ENCODE data around the gene FEM1C. TPM values are rescaled to one million over a fixed set of nuclear protein-coding genes. Genes with fewer than 3 reads are reported as not detected.

FEM1C gene
- polyA plus RNA-seq, 3 donors: 4.2 to 9.7 (median 9.2) TPM

- WGBS, 3 donors: 85 to 93% (median 92%) methylated on average over 3 of the region's 3 CpGs
- H3K27ac ChIP-seq (ENCODE audit: low read depth, low read length): no peak overlapping the region
Observed at GRCh38 chr5:115531380-115531779, 13.2 kb downstream of the FEM1C start.

- no peak overlapping the region for H3K27ac ChIP-seq (ENCODE audit: low read depth, low read length)
- 60 to 85% (median 69%) methylated on average over 3 of the region's 3 CpGs for WGBS, 3 donors
Observed at GRCh38 chr5:115530426-115530825, 14.1 kb downstream of the FEM1C start.

GRCh38 chr5:115526604-115527003, 18.0 kb downstream of the FEM1C start:
- WGBS, 3 donors: 32 to 86% (median 85%) methylated on average over 2 of the region's 2 CpGs

GRCh38 chr5:115524199-115524847, 20.3 kb downstream of the FEM1C start:
- H3K27ac ChIP-seq (ENCODE audit: low read depth, low read length): no peak overlapping the region
- 90% methylated on average over 6 of the region's 6 CpGs for WGBS, 3 donors

More at GRCh38 chr5:115526604-115527003, 18.0 kb downstream of the FEM1C start:
- H3K27ac ChIP-seq (ENCODE audit: low read depth, low read length): no peak overlapping the region

- H3K27ac ChIP-seq (ENCODE audit: low read depth, low read length): no peak overlapping the region
Observed at GRCh38 chr5:115522832-115523403, 21.7 kb downstream of the FEM1C start.

- 92 to 93% (median 93%) methylated on average over 2 of the region's 2 CpGs for WGBS, 3 donors
- H3K27ac ChIP-seq (ENCODE audit: low read depth, low read length): no peak overlapping the region
Observed at GRCh38 chr5:115520191-115520590, 24.4 kb downstream of the FEM1C start.

- 90 to 100% (median 93%) methylated on average over 1 of the region's 1 CpG for WGBS, 3 donors
- no peak overlapping the region for H3K27ac ChIP-seq (ENCODE audit: low read depth, low read length)
Observed at GRCh38 chr5:115516372-115516771, 28.2 kb downstream of the FEM1C start.

GRCh38 chr5:115514220-115514619, 30.4 kb downstream of the FEM1C start:
- no peak overlapping the region for H3K27ac ChIP-seq (ENCODE audit: low read depth, low read length)
- WGBS, 3 donors: 89 to 96% (median 93%) methylated on average over 5 of the region's 5 CpGs

- no peak overlapping the region for H3K27ac ChIP-seq (ENCODE audit: low read depth, low read length)
- WGBS, 3 donors: 87 to 97% (median 94%) methylated on average over 3 of the region's 3 CpGs
Observed at GRCh38 chr5:115511632-115512031, 32.9 kb downstream of the FEM1C start.

GRCh38 chr5:115510145-115510645, 34.4 kb downstream of the FEM1C start:
- H3K27ac ChIP-seq (ENCODE audit: low read depth, low read length): no peak overlapping the region
- 0 to 2% (median 0%) methylated on average over 1 of the region's 1 CpG for WGBS, 3 donors

- 83 to 89% (median 86%) methylated on average over 2 of the region's 2 CpGs for WGBS, 3 donors
- no peak overlapping the region for H3K27ac ChIP-seq (ENCODE audit: low read depth, low read length)
Observed at GRCh38 chr5:115509547-115509946, 35.0 kb downstream of the FEM1C start.

GRCh38 chr5:115507681-115508080, 36.9 kb downstream of the FEM1C start:
- no peak overlapping the region for H3K27ac ChIP-seq (ENCODE audit: low read depth, low read length)
- WGBS, 3 donors: 69 to 73% (median 71%) methylated on average over 2 of the region's 2 CpGs

- no peak overlapping the region for H3K27ac ChIP-seq (ENCODE audit: low read depth, low read length)
- WGBS, 3 donors: 96 to 97% (median 97%) methylated on average over 1 of the region's 1 CpG
Observed at GRCh38 chr5:115503420-115503819, 41.2 kb downstream of the FEM1C start.

- H3K27ac ChIP-seq (ENCODE audit: low read depth, low read length): no peak overlapping the region
- WGBS, 3 donors: 41 to 45% (median 41%) methylated on average over 3 of the region's 3 CpGs
Observed at GRCh38 chr5:115501464-115502210, 42.9 kb downstream of the FEM1C start.

- H3K27ac ChIP-seq (ENCODE audit: low read depth, low read length): no peak overlapping the region
Observed at GRCh38 chr5:115500225-115500624, 44.4 kb downstream of the FEM1C start.

- WGBS, 3 donors: 81 to 82% (median 82%) methylated on average over 5 of the region's 5 CpGs
- no peak overlapping the region for H3K27ac ChIP-seq (ENCODE audit: low read depth, low read length)
Observed at GRCh38 chr5:115496936-115497576, 47.5 kb downstream of the FEM1C start.

- WGBS, 3 donors: 68 to 78% (median 69%) methylated on average over 6 of the region's 6 CpGs
- no peak overlapping the region for H3K27ac ChIP-seq (ENCODE audit: low read depth, low read length)
Observed at GRCh38 chr5:115494570-115495289, 49.8 kb downstream of the FEM1C start.

- WGBS, 3 donors: 91 to 95% (median 92%) methylated on average over 2 of the region's 2 CpGs
- no peak overlapping the region for H3K27ac ChIP-seq (ENCODE audit: low read depth, low read length)
Observed at GRCh38 chr5:115490596-115490995, 54.0 kb downstream of the FEM1C start.

GRCh38 chr5:115489733-115490132, 54.8 kb downstream of the FEM1C start:
- H3K27ac ChIP-seq (ENCODE audit: low read depth, low read length): no peak overlapping the region

All from adipose tissue (tissue), 3 donors.